HG02763 (cell line): ENCODE data around the gene SH3GL2.
"Not testable (repeated sequence)": the region's sequence is repeated elsewhere in the genome, so short reads cannot be mapped to it uniquely, and the experiment has no call there.

Source experiments
- ATAC-seq: cut with Tn5 transposase; IDR thresholded peaks from one replicate; pipeline ENCODE4 v1.9.1; 2021; ENCODE audit warnings: mild to moderate bottlenecking, moderate library complexity; ENCODE audit not compliant: unreplicated experiment

SH3GL2 gene

GRCh38 chr9:17742067-17742466 lies 163.2 kb downstream of the SH3GL2 start:
- no peak for ATAC-seq

GRCh38 chr9:17744786-17745185 lies 165.9 kb downstream of the SH3GL2 start:
- ATAC-seq: no peak

DNA sequence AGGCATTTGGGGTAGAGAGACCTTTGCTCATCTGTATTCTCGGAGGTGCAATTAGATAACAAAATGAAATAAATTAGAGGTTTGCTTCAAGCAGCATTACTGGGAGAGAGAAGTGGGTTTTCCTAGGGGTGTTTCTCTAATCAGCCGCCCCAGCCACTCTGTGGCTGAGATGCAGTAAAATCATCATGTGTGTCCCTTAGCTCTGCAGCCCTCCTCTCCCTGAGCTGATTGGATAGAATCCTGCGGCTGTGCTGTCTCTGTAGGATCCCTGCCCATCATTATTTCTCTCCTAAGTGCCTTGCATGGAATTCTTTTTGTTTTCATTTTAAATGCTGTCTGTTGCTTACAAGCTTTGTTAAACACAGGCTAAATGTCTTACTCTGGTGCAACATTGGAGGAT lies 171.4 kb downstream of the SH3GL2 start:
- no peak for ATAC-seq

DNA sequence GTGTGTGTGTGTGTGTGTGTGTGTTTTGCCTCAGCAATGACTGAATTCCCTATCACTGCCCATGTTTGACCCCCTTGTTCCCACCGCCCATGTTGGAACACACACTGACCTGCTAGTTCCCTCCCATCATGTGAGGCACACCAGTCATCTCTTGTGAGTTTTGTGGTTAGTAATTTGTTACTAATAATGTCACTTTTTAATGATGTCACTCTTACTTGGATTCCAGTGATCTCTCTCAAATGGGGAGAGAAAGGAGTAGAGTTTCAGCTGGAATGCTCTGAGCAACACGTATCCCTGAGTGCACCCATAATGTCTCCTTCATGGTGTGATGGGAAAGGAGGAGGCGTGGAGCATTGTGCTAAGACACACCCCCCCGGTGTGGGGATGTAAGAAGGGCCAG lies 172.6 kb downstream of the SH3GL2 start:
- ATAC-seq: no peak

- no peak for ATAC-seq
These were observed 173.2 kb downstream of the SH3GL2 start for GRCh38 chr9:17752021-17752420.

DNA sequence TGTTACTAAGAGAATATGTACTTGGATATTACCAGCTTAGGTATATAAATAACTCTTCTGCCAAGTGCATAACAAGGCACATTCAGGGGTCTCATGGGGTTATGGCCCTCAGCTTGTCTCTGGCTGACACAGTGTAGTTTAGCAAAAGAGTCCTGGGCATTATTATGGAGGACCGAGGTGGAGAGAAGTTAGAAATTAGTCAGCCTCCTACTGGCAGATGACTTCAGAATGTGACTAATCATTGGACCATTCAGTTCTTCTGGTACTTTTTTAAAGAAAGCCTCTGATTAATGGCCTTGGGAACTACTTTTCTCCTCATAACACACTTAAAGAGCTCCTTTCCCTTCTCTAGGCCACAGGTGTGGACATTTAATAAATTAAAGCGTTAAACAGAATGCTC lies 178.9 kb downstream of the SH3GL2 start:
- no peak for ATAC-seq

DNA sequence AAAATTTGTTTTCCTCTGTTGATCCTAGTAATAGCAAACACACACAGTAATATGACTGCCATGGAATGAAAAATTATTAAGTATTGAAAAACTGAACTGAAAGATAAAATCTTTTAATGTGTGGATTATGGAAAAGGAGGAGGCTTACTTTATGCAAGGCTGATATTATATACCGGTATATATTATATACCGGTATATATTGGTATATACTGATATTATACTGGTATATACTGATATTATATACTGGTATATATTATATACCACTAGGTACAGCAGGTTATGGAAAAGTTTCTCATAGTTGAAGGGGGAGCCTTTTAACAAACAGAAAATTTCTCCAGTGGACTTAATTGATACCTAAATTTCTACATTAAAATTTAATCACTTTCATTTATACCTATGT lies 181.4 kb downstream of the SH3GL2 start:
- no peak for ATAC-seq

GRCh38 chr9:17761984-17762676 lies 183.3 kb downstream of the SH3GL2 start:
- ATAC-seq: no peak

DNA sequence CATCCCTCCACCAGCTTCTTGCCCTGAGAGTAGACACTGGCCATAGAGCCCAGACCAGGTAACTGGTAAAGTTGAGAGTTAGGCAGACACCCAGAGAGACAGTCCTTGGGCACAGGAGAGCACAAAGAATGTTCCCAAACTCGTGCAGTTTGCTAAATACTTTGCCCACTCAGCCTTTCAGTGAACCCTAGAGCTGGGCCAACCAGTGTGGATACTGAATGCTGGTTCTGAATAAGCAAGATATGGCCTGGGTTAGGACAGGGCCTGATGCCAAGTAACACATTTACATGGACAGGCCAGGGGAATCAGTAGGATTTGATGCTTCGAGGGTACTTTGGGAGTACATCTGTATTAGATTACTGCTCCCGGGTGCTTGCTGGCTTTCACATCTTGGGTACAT lies 185.4 kb downstream of the SH3GL2 start:
- ATAC-seq: no peak

- ATAC-seq: not testable (repeated sequence)
These were observed 186.3 kb downstream of the SH3GL2 start for GRCh38 chr9:17765131-17765530.

GRCh38 chr9:17772223-17772622 lies 193.4 kb downstream of the SH3GL2 start:
- no peak for ATAC-seq

GRCh38 chr9:17775656-17776055 lies 196.8 kb downstream of the SH3GL2 start:
- no peak for ATAC-seq

GRCh38 chr9:17776735-17777134 lies 197.9 kb downstream of the SH3GL2 start:
- no peak for ATAC-seq

DNA sequence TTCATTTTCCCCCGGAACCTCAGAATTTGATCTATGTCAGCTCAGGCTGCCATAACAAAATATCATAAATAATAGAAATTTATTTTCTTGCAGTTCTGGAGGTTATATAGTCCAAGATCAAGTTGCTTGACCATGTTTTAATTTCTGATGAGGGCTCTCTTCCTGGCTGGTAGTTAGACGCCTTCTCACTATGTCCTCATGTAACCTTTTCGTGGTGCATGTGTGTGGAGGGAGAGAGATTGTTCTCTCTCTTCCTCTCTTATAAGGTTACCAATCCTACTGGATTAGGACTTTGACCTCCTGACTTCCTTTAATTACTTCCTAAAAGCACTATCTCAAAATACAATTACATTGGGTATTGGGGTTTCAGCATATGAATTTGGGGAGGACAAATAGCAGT lies 198.6 kb downstream of the SH3GL2 start:
- no peak for ATAC-seq

DNA sequence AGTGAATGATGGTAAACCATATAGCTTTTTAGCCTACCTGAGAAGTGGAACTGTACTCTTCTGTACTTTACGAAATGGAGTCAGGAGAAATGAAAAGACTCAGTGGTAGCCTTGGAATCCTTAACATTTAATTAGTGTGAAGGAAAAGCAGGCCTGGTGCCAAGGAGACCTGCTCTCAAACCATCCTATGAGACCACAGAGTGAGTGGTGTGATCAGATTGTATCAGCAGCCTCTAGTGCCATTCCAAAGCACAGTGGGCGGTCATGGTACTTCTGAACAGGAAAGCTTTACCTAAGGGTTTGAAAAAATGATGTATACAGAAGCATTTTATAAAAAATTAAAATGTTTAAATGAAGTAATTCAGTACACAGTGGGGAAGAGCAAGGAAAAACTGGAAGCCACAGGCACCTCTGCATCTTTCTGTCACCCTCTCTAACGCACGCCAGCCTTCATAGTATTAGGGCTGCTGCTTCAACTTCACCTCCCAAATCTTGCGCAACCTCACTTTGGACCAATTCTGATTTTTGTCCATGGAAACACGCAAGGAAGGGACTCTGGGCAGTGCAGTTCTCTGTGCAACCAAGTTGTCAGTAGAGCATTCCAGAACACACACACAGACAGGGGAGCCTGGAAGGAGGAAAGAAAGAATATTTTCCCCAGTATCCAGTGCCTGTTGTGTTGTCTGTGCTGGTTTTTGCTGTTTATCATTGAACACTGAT lies 203.7 kb downstream of the SH3GL2 start:
- ATAC-seq: no peak

GRCh38 chr9:17783227-17783626 lies 204.4 kb downstream of the SH3GL2 start:
- ATAC-seq: no peak

DNA sequence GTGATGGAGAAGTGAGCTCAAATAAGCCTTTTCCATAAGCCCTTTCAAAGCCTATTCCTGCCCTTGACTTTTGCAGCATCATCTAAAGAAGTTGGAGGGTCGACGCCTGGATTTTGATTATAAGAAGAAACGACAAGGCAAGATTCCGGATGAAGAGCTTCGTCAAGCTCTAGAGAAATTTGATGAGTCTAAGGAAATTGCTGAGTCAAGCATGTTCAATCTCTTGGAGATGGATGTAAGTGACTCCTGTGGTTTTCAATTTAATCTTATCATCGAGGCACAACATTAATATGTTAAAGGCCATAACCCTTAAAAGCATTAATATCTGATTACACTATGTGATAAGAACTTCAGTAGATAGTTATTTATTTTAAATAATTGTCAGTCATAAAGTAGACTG lies 210.4 kb downstream of the SH3GL2 start:
- no peak for ATAC-seq

- no peak for ATAC-seq
These were observed 215.1 kb downstream of the SH3GL2 start for GRCh38 chr9:17793713-17794622.

- no peak for ATAC-seq
These were observed 216.9 kb downstream of the SH3GL2 start for GRCh38 chr9:17795744-17796143.

DNA sequence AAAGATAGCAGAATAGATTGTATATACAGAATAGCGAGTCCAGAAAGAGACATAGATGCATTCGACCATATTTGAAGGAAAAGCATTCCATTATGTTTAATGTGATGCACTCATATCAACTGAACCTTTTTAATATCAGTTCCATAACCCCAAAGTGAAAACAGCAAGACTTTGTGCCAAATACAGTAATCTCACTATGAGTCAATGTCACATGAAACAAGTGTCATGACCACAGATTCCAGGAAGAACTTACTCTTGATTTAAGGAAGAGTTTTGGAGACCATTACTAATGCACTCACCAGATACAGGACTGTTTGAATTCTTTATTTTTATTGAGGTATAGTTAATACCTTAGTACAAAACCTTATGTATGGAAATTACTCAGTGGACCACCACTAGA lies 220.5 kb downstream of the SH3GL2 start:
- no peak for ATAC-seq

GRCh38 chr9:17800418-17800817 lies 221.6 kb downstream of the SH3GL2 start:
- no peak for ATAC-seq
